ENCODE data around the gene INSRR.

- TF ChIP-seq TBP (IDR thresholded peaks at IDR 0.05; ENCODE audit: low read depth, low read length) (no peak), POLR2A (IDR thresholded peaks at IDR 0.05; ENCODE audit: control extremely low read depth in 1 of 2, low read depth in 2 of 2, low read length in 2 of 2) (no peak), ATF3 (IDR thresholded peaks at IDR 0.05; ENCODE audit: insufficient read depth, low read depth, low read length) (no peak), CTCF (IDR thresholded peaks at IDR 0.05; ENCODE audit: control extremely low read depth in 1 of 3, insufficient read depth in 1 of 3, low read depth in 1 of 3, low read length in 3 of 3) (no peak), ZNF274 (IDR thresholded peaks at IDR 0.05; ENCODE audit: borderline replicate concordance, extremely low read depth, low read length) (no peak), POLR2AphosphoS5 (IDR thresholded peaks at IDR 0.05; ENCODE audit: low read depth, low read length) (no peak), KDM5A (IDR thresholded peaks at IDR 0.05; ENCODE audit: low read length) (no peak)
Measured at GRCh38 chr1:156896490-156897033, 37.6 kb upstream of the INSRR start.
